ENCODE measurements around the gene PRSS2. TPM values are rescaled to one million over a fixed set of nuclear protein-coding genes. Genes with fewer than 3 reads are reported as not detected.
A peak's percentile ranks its signal among the peaks of the same experiment; 100 is the strongest.

Gene PRSS2
- not detected in 2 replicates for total RNA-seq

DNA sequence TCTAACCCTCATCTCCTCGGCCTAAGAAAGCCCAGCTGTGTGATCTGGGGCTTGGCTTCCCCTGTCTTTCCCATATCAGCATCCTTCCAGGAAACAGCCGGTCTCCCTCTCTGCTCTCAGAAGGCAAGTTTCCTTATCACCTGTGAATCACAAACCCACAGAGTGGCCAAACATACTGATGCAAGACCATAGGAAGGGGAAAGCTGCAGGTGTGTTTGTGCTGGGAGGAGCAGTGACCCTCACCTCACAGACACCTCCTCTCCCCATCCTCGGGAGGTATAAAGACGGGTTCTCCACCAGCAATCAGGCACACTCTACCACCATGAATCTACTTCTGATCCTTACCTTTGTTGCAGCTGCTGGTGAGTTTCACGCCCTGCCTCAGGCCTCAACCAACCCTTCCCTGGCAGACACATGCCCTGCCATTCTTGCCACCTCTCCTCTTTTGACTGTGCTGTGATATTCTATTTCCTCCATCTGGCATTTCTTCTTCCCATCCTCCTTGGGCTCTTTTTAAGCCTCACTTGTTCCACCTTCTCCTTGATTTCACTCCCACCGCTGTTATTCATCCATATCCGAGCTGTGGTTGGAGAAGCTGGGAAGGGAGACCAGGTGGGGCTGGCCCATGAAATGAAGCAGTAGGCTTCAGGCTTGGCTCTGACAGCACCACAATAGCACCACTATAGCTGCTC, at the start of gene PRSS2:
TSS of gene PRSS2 (plus strand) at position 310 of the 692 bp plus-strand sequence. CDS start at position 323, 13 bp downstream.
- peaks cover 9% of the 10 kb centered on the region for H3K27me3 Mint-ChIP-seq
- DNase-seq (no peak), ATAC-seq (ENCODE audit: low read depth) (peak; percentile 15)
- ChIA-PET POLR2A (interaction anchor here (0.7 to 3.5 kb wide), 5 partner anchors 12 to 132 kb away, joined by 3 to 12 read pairs (median 10); no protein-coding TSS in a partner anchor), CTCF (interaction anchor here (1.2 to 2.8 kb wide), 3 partner anchors 12 to 57 kb away, joined by 3 to 17 read pairs (median 7); no protein-coding TSS in a partner anchor)
- peaks cover 23% of the 10 kb centered on the region for H3K4me1 Mint-ChIP-seq
- intact Hi-C loops (cut with micrococcal nuclease) = no loop called here
- H3K4me3 Mint-ChIP-seq = peak within 1 kb of the TSS; percentile 32
- TF ChIP-seq, protein P1, sequence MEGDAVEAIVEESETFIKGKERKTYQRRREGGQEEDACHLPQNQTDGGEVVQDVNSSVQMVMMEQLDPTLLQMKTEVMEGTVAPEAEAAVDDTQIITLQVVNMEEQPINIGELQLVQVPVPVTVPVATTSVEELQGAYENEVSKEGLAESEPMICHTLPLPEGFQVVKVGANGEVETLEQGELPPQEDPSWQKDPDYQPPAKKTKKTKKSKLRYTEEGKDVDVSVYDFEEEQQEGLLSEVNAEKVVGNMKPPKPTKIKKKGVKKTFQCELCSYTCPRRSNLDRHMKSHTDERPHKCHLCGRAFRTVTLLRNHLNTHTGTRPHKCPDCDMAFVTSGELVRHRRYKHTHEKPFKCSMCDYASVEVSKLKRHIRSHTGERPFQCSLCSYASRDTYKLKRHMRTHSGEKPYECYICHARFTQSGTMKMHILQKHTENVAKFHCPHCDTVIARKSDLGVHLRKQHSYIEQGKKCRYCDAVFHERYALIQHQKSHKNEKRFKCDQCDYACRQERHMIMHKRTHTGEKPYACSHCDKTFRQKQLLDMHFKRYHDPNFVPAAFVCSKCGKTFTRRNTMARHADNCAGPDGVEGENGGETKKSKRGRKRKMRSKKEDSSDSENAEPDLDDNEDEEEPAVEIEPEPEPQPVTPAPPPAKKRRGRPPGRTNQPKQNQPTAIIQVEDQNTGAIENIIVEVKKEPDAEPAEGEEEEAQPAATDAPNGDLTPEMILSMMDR (IDR thresholded peaks at IDR 0.05) = no peak
- peak within 1 kb of the TSS; percentile 65 for H3K27ac Mint-ChIP-seq
- no peaks in the 10 kb centered on the region for H3K9me3 Mint-ChIP-seq
- H3K36me3 Mint-ChIP-seq (ENCODE audit: low read depth) = no peaks in the 10 kb centered on the region

DNA sequence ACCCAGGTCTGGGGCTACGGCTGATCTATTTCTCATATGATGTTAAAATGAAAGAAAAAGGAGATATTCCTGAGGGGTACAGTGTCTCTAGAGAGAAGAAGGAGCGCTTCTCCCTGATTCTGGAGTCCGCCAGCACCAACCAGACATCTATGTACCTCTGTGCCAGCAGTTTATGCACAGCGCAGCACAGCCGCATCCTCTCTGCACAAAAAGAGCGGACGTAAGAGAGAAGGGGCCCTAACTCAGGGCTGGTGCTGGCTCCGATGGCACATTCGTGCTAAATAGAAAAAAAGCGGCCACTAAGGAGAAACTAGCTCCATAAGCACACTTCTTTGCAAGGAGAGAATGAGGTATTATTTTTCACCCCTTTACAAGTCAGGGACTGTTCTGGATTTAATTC, 49.8 kb upstream of the PRSS2 start:
- POLR2A ChIA-PET = no interaction called here
- intact Hi-C loops (cut with micrococcal nuclease) = no loop called here
- Mint-ChIP-seq H3K27me3 (peaks cover 15% of the 10 kb centered on the region), H3K27ac (no peak overlapping the region), H3K9me3 (no peaks in the 10 kb centered on the region), H3K36me3 (ENCODE audit: low read depth) (no peaks in the 10 kb centered on the region), H3K4me3 (no peak overlapping the region), H3K4me1 (peaks cover 13% of the 10 kb centered on the region)
- CTCF ChIA-PET = interaction anchor here (1.4 kb wide), 1 partner anchor 9 kb away, joined by 3 read pairs; no protein-coding TSS in a partner anchor
- DNase-seq = no peak
- TF ChIP-seq, protein P1 (IDR thresholded peaks at IDR 0.05) = no peak
- no peak for ATAC-seq (ENCODE audit: low read depth)

GRCh38 chr7:142722248-142722794, 48.4 kb upstream of the PRSS2 start:
- Mint-ChIP-seq H3K36me3 (ENCODE audit: low read depth) (no peaks in the 10 kb centered on the region), H3K27ac (no peak overlapping the region), H3K9me3 (no peaks in the 10 kb centered on the region), H3K27me3 (peaks cover 15% of the 10 kb centered on the region), H3K4me3 (no peak overlapping the region), H3K4me1 (peaks cover 6% of the 10 kb centered on the region)
- intact Hi-C loops (cut with micrococcal nuclease) = no loop called here
- CTCF ChIA-PET = no interaction called here
- ATAC-seq (ENCODE audit: low read depth) (no peak), DNase-seq (no peak)
- POLR2A ChIA-PET = no interaction called here
- TF ChIP-seq, protein P1 (IDR thresholded peaks at IDR 0.05) = no peak

- Mint-ChIP-seq H3K4me1 (peaks cover 10% of the 10 kb centered on the region), H3K27ac (no peak overlapping the region), H3K27me3 (no peaks in the 10 kb centered on the region), H3K4me3 (peak overlapping the region; percentile 24), H3K9me3 (peaks cover 2% of the 10 kb centered on the region), H3K36me3 (ENCODE audit: low read depth) (no peaks in the 10 kb centered on the region)
- ATAC-seq (ENCODE audit: low read depth) = no peak
- intact Hi-C loops (cut with micrococcal nuclease) = loop anchor here (2.0 kb wide), 1 partner anchor 16 kb away; no protein-coding TSS in a partner anchor
- ChIA-PET POLR2A (interaction anchor here (0.9 to 1.2 kb wide), 2 partner anchors 19 to 78 kb away, joined by 3 to 4 read pairs; no protein-coding TSS in a partner anchor), CTCF (interaction anchor here (1.5 to 1.8 kb wide), 3 partner anchors 19 to 50 kb away, joined by 3 to 11 read pairs (median 5); no protein-coding TSS in a partner anchor)
- DNase-seq = no peak
- TF ChIP-seq, protein P1 (IDR thresholded peaks at IDR 0.05) = no peak
Measured at GRCh38 chr7:142733271-142733670, 37.5 kb upstream of the PRSS2 start.
